ENCODE measurements around the gene PYGO2.

- TF ChIP-seq CTCF (IDR thresholded peaks at IDR 0.05), result no peak
- TF ChIP-seq POLR2A (IDR thresholded peaks at IDR 0.05), result no peak
These were observed 38.2 kb upstream of the PYGO2 start for GRCh38 chr1:154999571-155000410.

Measured in testis (tissue), 2 donors.